ENCODE measurements around the gene CD160.

Gene CD160

DNA sequence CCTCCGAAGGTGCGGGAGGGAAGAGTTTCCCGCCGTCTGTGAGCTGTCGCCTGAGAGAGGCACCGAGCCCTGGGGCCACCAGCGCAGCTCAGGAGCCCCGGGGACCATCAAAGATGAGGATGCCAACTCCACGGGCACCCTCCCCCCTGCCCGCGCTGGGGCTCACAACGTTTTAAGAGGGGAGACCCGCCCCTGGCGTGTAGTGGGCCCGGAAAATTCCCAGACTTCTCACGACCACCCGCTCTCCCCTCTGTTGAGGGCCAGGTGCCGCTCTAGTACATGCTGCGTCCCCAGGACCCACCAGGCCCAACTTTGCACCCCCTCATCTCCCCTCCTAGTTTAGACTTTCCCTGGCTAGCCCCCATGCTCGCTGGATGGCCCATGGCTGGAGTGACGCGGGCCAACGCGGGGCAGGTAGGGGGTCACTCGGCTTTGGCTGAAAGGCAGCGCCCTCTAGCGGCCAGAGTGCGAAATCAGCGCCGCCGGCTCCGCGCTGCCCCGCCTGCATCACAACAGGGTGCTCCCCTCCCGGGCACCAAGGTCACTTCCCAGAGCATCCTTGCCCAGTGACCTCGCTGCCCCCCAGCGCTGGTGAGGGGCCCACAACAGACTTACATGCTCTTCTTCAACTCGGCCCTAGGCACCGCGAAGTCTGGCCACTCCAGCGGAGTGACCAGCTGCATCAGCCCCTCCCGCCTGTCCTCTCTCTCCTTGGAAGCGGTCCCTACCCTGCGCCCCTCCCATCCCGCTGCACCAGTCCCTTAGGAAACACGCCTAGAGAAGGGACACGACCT is 1.8 kb downstream of the CD160 start (continued):
- no peak for TF ChIP-seq ZNF768 (tag by site-specific recombination; IDR thresholded peaks at IDR 0.05)
- no peak for TF ChIP-seq ZNF785 (tag by site-specific recombination; IDR thresholded peaks at IDR 0.05)
- TF ChIP-seq ZFHX2 (tag by site-specific recombination; conservative IDR thresholded peaks at IDR 0.05): no peak
- peak; percentile 43; the same call in 1 of the 2 replicates for TF ChIP-seq ZSCAN30 (tag by site-specific recombination; IDR thresholded peaks at IDR 0.05)
- no peak for TF ChIP-seq ZNF266 (tag by site-specific recombination; IDR thresholded peaks at IDR 0.05; ENCODE audit: low read depth)
- TF ChIP-seq, protein P1, sequence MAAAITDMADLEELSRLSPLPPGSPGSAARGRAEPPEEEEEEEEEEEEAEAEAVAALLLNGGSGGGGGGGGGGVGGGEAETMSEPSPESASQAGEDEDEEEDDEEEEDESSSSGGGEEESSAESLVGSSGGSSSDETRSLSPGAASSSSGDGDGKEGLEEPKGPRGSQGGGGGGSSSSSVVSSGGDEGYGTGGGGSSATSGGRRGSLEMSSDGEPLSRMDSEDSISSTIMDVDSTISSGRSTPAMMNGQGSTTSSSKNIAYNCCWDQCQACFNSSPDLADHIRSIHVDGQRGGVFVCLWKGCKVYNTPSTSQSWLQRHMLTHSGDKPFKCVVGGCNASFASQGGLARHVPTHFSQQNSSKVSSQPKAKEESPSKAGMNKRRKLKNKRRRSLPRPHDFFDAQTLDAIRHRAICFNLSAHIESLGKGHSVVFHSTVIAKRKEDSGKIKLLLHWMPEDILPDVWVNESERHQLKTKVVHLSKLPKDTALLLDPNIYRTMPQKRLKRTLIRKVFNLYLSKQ (tag by site-specific recombination; IDR thresholded peaks at IDR 0.05; ENCODE audit: borderline replicate concordance): no peak
- 0 out of 2 replicates have a peak, but pooled peaks have one; percentile 21 for TF ChIP-seq ZNF335 (tag by site-specific recombination; conservative IDR thresholded peaks at IDR 0.05)
- TF ChIP-seq ZNF19 (tag by site-specific recombination; IDR thresholded peaks at IDR 0.05; ENCODE audit: low read depth): no peak
- no peak for TF ChIP-seq ZNF114 (tag by site-specific recombination; IDR thresholded peaks at IDR 0.05)
- TF ChIP-seq SETDB1 (IDR thresholded peaks at IDR 0.05; ENCODE audit: insufficient read length, low read length): no peak
- no peak for TF ChIP-seq ZNF518A (tag by site-specific recombination; conservative IDR thresholded peaks at IDR 0.05; ENCODE audit: low read depth)
- TF ChIP-seq ZSCAN5A (tag by site-specific recombination; IDR thresholded peaks at IDR 0.05): 0 out of 2 replicates have a peak, but pooled peaks have one; percentile 30
- TF ChIP-seq YY1 (tag by site-specific recombination; IDR thresholded peaks at IDR 0.05): no peak
- no peak for TF ChIP-seq ZNF202 (tag by site-specific recombination; IDR thresholded peaks at IDR 0.05; ENCODE audit: borderline replicate concordance)
- peak; percentile 51; the same call in 1 of the 2 replicates for TF ChIP-seq KLF16 (tag by site-specific recombination; IDR thresholded peaks at IDR 0.05)
- no peak for TF ChIP-seq ZNF148 (tag by site-specific recombination; IDR thresholded peaks at IDR 0.05; ENCODE audit: borderline replicate concordance)
- no peak for TF ChIP-seq ZNF776 (tag by site-specific recombination; IDR thresholded peaks at IDR 0.05; ENCODE audit: borderline replicate concordance)
- TF ChIP-seq ZNF777 (tag by site-specific recombination; IDR thresholded peaks at IDR 0.05; ENCODE audit: borderline replicate concordance): no peak
- no peak for TF ChIP-seq ZNF132 (tag by site-specific recombination; IDR thresholded peaks at IDR 0.05; ENCODE audit: borderline replicate concordance)
- TF ChIP-seq, protein P2, sequence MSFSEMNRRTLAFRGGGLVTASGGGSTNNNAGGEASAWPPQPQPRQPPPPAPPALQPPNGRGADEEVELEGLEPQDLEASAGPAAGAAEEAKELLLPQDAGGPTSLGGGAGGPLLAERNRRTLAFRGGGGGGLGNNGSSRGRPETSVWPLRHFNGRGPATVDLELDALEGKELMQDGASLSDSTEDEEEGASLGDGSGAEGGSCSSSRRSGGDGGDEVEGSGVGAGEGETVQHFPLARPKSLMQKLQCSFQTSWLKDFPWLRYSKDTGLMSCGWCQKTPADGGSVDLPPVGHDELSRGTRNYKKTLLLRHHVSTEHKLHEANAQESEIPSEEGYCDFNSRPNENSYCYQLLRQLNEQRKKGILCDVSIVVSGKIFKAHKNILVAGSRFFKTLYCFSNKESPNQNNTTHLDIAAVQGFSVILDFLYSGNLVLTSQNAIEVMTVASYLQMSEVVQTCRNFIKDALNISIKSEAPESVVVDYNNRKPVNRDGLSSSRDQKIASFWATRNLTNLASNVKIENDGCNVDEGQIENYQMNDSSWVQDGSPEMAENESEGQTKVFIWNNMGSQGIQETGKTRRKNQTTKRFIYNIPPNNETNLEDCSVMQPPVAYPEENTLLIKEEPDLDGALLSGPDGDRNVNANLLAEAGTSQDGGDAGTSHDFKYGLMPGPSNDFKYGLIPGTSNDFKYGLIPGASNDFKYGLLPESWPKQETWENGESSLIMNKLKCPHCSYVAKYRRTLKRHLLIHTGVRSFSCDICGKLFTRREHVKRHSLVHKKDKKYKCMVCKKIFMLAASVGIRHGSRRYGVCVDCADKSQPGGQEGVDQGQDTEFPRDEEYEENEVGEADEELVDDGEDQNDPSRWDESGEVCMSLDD (tag by site-specific recombination; IDR thresholded peaks at IDR 0.05): peak; percentile 31; the same call in 1 of the 2 replicates
- TF ChIP-seq ZNF248 (tag by site-specific recombination; IDR thresholded peaks at IDR 0.05): no peak
- peak; percentile 65 for TF ChIP-seq ZBTB17 (tag by site-specific recombination; IDR thresholded peaks at IDR 0.05)
- TF ChIP-seq ZNF121 (tag by site-specific recombination; IDR thresholded peaks at IDR 0.05): no peak
- TF ChIP-seq GFI1B (tag by site-specific recombination; IDR thresholded peaks at IDR 0.05): no peak
- peak; percentile 57; the same call in 1 of the 2 replicates for TF ChIP-seq KLF8 (tag by site-specific recombination; IDR thresholded peaks at IDR 0.05)
- no peak for TF ChIP-seq ZNF529 (tag by site-specific recombination; IDR thresholded peaks at IDR 0.05; ENCODE audit: insufficient replicate concordance)
